ENCODE data around the gene HOXC9. TPM values are rescaled to one million over a fixed set of nuclear protein-coding genes. Genes with fewer than 3 reads are reported as not detected.

Gene HOXC9
- polyA plus RNA-seq, 6 donors from 2014 or later: not detected

GRCh38 chr12:53974084-53975063 is 25.6 kb upstream of the HOXC9 start, which contains the start of gene HOTAIR:
Gene HOTAIR, minus strand, starts transcription at chr12:53974954.
- Mint-ChIP-seq H3K4me1 (peaks cover 17 to 23% (median 19%) of the 10 kb centered on the region in 3 donors), H3K36me3 (peaks cover 0 to 20% of the 10 kb centered on the region in 2 donors), H3K27ac (peak within 1 kb of the TSS in 4 of 6 donors; percentile 51 to 96 (median 80)), H3K4me3 (peak within 1 kb of the TSS; percentile 69 to 89 (median 78)), H3K9me3 (peaks cover 5 to 31% (median 11%) of the 10 kb centered on the region in 7 donors), H3K27me3 (peaks cover 72 to 92% (median 83%) of the 10 kb centered on the region in 3 donors)
- DNase-seq (no peak), ATAC-seq (ENCODE audit: low read depth in 2 of 2) (peak; percentile 35 to 49)

GRCh38 chr12:53975064-53975471 is 24.9 kb upstream of the HOXC9 start:
- DNase-seq: no peak
- H3K4me1 Mint-ChIP-seq: peaks cover 17 to 23% (median 19%) of the 10 kb centered on the region in 3 donors
- peak overlapping the region in 1 of 6 donors; percentile 93 for H3K27ac Mint-ChIP-seq
- H3K36me3 Mint-ChIP-seq: peaks cover 0 to 27% of the 10 kb centered on the region in 2 donors
- H3K9me3 Mint-ChIP-seq: peaks cover 5 to 31% (median 11%) of the 10 kb centered on the region in 7 donors
- peak overlapping the region; percentile 63 to 89 (median 78) for H3K4me3 Mint-ChIP-seq
- H3K27me3 Mint-ChIP-seq: peaks cover 73 to 92% (median 83%) of the 10 kb centered on the region in 3 donors
- ATAC-seq (ENCODE audit: low read depth in 2 of 2): no peak

- Mint-ChIP-seq H3K4me3 (peak overlapping the region; percentile 63 to 89 (median 78)), H3K27ac (peak overlapping the region in 3 of 6 donors; percentile 51 to 92 (median 76)), H3K27me3 (peaks cover 73 to 92% (median 82%) of the 10 kb centered on the region in 3 donors), H3K9me3 (peaks cover 5 to 31% (median 13%) of the 10 kb centered on the region in 7 donors), H3K36me3 (peaks cover 0 to 31% of the 10 kb centered on the region in 2 donors), H3K4me1 (peaks cover 19 to 23% (median 20%) of the 10 kb centered on the region in 3 donors)
- DNase-seq (no peak), ATAC-seq (ENCODE audit: low read depth in 2 of 2) (no peak)
Observed at GRCh38 chr12:53975479-53976152, 24.3 kb upstream of the HOXC9 start.

GRCh38 chr12:53976172-53976822 is 23.7 kb upstream of the HOXC9 start:
- no peak for ATAC-seq (ENCODE audit: low read depth in 2 of 2)
- Mint-ChIP-seq H3K27ac (peak overlapping the region in 3 of 6 donors; percentile 30 to 92 (median 51)), H3K4me1 (peaks cover 19 to 23% (median 23%) of the 10 kb centered on the region in 3 donors), H3K9me3 (peaks cover 5 to 31% (median 13%) of the 10 kb centered on the region in 7 donors), H3K27me3 (peaks cover 73 to 92% (median 82%) of the 10 kb centered on the region in 3 donors), H3K36me3 (peaks cover 0 to 31% of the 10 kb centered on the region in 2 donors), H3K4me3 (peak overlapping the region in 5 of 8 donors; percentile 29 to 82 (median 75))
- no peak for DNase-seq

- no peak for DNase-seq
- peaks cover 0 to 31% of the 10 kb centered on the region in 2 donors for H3K36me3 Mint-ChIP-seq
- peaks cover 5 to 30% (median 13%) of the 10 kb centered on the region in 7 donors for H3K9me3 Mint-ChIP-seq
- H3K4me1 Mint-ChIP-seq: peaks cover 19 to 28% (median 23%) of the 10 kb centered on the region in 3 donors
- H3K27ac Mint-ChIP-seq: peak overlapping the region in 2 of 6 donors; percentile 30 to 85
- peaks cover 73 to 92% (median 78%) of the 10 kb centered on the region in 3 donors for H3K27me3 Mint-ChIP-seq
- H3K4me3 Mint-ChIP-seq: peak overlapping the region in 3 of 8 donors; percentile 29 to 75 (median 29)
- no peak for ATAC-seq (ENCODE audit: low read depth in 2 of 2)
Observed at GRCh38 chr12:53976823-53977595, 23.0 kb upstream of the HOXC9 start.

GRCh38 chr12:53977596-53978445 is 22.1 kb upstream of the HOXC9 start:
- peaks cover 17 to 27% (median 22%) of the 10 kb centered on the region in 3 donors for H3K4me1 Mint-ChIP-seq
- H3K4me3 Mint-ChIP-seq: peak overlapping the region in 2 of 8 donors; percentile 47 to 75
- H3K36me3 Mint-ChIP-seq: peaks cover 0 to 28% of the 10 kb centered on the region in 2 donors
- H3K9me3 Mint-ChIP-seq: peaks cover 3 to 32% (median 13%) of the 10 kb centered on the region in 7 donors
- DNase-seq: no peak
- peak overlapping the region in 2 of 6 donors; percentile 77 to 85 for H3K27ac Mint-ChIP-seq
- H3K27me3 Mint-ChIP-seq: peaks cover 73 to 89% (median 78%) of the 10 kb centered on the region in 3 donors
- no peak for ATAC-seq (ENCODE audit: low read depth in 2 of 2)

GRCh38 chr12:53978477-53979356 is 21.2 kb upstream of the HOXC9 start:
- Mint-ChIP-seq H3K9me3 (peaks cover 0 to 30% (median 10%) of the 10 kb centered on the region in 7 donors), H3K27ac (peak overlapping the region in 1 of 6 donors; percentile 73), H3K4me1 (peaks cover 10 to 21% (median 21%) of the 10 kb centered on the region in 3 donors), H3K36me3 (peaks cover 0 to 22% of the 10 kb centered on the region in 2 donors), H3K27me3 (peaks cover 74 to 90% (median 80%) of the 10 kb centered on the region in 3 donors), H3K4me3 (peak overlapping the region in 2 of 8 donors; percentile 44 to 64)
- DNase-seq: no peak
- no peak for ATAC-seq (ENCODE audit: low read depth in 2 of 2)

GRCh38 chr12:53980104-53980801 is 19.7 kb upstream of the HOXC9 start:
- H3K4me1 Mint-ChIP-seq: peaks cover 13 to 25% (median 24%) of the 10 kb centered on the region in 3 donors
- peaks cover 0 to 27% of the 10 kb centered on the region in 2 donors for H3K36me3 Mint-ChIP-seq
- DNase-seq (no peak), ATAC-seq (ENCODE audit: low read depth in 2 of 2) (no peak)
- H3K27ac Mint-ChIP-seq: peak overlapping the region in 4 of 6 donors; percentile 41 to 94 (median 45)
- peaks cover 76 to 94% (median 80%) of the 10 kb centered on the region in 3 donors for H3K27me3 Mint-ChIP-seq
- peak overlapping the region in 2 of 8 donors; percentile 65 to 68 for H3K4me3 Mint-ChIP-seq
- peaks cover 0 to 30% (median 10%) of the 10 kb centered on the region in 7 donors for H3K9me3 Mint-ChIP-seq

GRCh38 chr12:53980802-53981496 is 19.0 kb upstream of the HOXC9 start:
- DNase-seq (no peak), ATAC-seq (ENCODE audit: low read depth in 2 of 2) (no peak)
- Mint-ChIP-seq H3K9me3 (peaks cover 0 to 27% (median 10%) of the 10 kb centered on the region in 7 donors), H3K4me1 (peaks cover 10 to 24% (median 22%) of the 10 kb centered on the region in 3 donors), H3K27me3 (peaks cover 69 to 93% (median 80%) of the 10 kb centered on the region in 3 donors), H3K4me3 (peak overlapping the region in 2 of 8 donors; percentile 34 to 65), H3K36me3 (peaks cover 0 to 27% of the 10 kb centered on the region in 2 donors), H3K27ac (peak overlapping the region in 3 of 6 donors; percentile 10 to 94 (median 48))

Data from naive B cell (primary cell).